ENCODE data around the gene KMT2C.
"Not testable (repeated sequence)": the region's sequence is repeated elsewhere in the genome, so short reads cannot be mapped to it uniquely, and the experiment has no call there.

KMT2C gene

DNA sequence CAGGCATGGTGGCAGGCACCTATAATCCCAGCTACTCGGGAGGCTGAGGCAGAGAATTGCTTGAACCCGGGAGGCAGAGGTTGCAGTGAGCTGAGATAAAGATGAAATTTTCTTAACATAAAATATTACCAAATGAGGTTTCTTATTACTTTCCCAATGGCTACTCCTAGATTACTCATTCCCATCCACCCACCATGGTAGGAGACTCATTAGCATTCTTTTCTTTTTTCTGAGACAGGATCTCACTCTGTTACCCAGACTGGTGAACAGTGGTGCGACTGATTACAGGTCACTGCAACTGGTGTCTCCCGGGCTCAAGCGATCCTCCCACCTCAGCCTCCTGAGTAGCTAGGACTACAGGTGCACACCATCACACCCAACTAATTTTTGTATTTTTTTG lies 82.5 kb downstream of the KMT2C start:
- DNase-seq, result not testable (repeated sequence)

DNA sequence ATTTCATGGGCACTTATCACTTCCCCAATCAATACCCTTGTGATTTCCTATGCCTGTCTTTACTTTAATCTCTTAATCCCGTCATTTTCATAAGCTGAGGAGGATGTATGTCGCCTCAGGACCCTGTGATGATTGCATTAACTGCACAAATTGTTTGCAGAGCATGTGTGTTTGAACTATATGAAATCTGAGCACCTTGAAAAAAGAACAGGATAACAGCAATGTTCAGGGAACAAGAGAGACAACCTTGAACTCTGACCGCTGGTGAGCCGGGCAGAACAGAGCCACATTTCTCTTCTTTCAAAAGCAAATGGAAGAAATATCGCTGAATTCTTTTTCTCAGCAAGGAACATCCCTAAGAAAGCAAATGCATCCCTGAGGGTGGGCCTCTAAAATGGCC lies 84.1 kb downstream of the KMT2C start:
- not testable (repeated sequence) for DNase-seq

GRCh38 chr7:152351168-152351567 lies 84.6 kb downstream of the KMT2C start:
- DNase-seq, result peak in 1 of 3 experiments; percentile 15

GRCh38 chr7:152347888-152348287 lies 87.9 kb downstream of the KMT2C start:
- DNase-seq, result no peak

DNA sequence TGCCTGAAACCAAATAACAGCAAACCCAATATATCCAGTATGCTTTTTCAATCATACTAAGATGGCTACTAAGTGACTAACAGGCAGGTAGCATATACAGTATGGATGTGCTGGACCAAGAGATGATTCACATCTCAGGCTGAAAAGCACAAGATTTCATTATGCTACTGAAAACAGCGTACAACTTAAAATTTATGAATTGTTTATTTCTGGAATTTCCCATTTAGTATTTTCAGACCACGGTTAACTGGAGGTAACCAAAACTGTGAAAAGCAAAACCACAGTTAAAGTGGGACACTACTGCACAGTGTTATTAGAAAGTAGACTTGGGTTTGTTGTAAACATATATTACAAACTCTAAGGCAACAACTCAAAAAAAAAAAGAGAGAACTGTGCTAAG lies 91.5 kb downstream of the KMT2C start:
- no peak for DNase-seq

DNA sequence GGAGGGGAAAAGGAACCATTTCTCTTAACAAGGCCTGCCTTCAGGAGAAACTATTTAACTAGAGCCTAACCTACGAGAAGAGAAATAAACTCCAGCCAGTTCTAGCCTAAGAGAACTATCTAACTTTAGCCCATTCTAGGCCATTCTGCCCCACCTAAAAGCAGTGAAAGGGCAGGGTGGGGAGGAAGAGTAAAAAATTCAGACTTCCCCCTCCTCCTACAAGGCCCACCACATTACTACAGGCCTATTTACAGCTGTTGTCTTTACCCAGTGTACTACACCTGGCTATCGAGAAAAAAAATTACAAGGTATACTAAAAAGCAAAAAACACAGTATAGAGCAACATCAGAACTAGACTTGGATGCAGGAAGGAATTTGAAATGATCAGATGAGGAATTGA lies 93.0 kb downstream of the KMT2C start:
- DNase-seq, result no peak

DNA sequence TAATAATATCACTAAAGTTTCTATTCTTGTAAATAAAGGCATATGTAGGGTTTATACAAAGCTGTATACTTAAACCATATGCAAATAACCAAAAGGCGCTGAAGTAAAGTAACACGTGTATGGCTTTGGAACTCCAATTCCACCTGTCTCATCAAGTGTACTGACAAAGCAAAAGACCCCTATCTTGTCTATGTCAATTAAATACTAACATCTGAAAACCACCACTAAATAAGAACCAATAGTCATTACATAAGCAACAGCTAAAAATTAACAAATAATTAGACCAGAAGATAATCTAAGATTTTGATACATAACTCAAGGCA lies 93.9 kb downstream of the KMT2C start:
- DNase-seq, result no peak

DNA sequence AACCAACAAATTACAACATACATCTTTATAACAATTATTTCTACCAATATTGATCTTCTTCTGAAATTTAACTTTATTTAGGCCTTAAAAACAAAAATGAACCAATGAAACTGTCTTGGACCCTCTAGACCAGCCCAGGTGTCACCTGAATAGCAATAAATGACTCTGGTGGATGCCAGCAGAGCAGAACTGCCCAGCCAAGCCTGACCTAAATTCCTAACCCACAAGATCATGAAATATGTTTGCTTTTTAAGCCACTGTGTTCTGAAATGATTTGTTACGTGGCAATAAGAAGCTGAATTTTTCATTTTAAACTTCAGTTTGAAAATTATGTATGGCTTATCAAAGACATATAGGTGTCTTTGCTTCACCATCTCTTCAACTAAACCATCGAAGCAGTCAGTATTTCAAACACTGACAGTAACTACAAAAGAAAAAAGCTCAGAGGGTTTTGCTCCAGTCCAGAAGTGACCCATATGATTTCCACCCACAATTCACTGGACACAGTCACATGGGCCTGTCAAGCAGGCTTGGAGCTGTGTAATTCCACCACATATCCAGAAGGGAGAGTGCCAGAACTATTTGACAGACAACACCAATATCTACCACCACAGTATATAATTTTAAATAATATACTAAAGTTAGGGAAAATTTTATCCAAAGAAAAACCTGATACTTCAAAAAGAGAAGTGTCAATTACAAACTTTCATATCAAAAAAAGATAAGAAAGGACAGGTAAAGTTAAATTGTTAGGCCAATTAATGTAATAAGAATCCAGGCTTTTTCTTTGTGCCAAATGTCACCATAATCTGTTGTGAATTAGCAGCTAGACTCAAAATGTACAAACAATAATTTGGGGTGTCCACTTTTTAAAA lies 94.5 kb downstream of the KMT2C start:
- DNase-seq, result peak; percentile 7 to 62 (median 20)

DNA sequence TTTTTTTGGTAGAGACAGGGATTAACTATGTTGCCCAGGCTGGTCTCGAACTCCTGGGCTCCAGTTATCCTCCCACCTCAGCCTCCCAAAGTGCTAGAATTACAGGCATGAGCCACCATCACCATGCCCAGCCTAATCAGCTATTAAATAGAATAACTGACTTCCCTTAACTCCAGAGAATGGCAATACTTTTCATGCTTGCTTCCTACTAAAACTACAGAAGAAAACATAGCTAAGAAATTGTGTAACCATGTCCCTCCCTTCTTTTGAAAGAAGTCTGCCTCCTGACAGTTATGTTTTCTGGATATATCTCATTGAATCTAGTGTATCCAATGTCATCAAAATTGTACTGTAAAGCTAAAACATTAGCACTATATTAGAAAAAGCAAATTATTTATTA lies 95.6 kb downstream of the KMT2C start:
- no peak for DNase-seq

DNA sequence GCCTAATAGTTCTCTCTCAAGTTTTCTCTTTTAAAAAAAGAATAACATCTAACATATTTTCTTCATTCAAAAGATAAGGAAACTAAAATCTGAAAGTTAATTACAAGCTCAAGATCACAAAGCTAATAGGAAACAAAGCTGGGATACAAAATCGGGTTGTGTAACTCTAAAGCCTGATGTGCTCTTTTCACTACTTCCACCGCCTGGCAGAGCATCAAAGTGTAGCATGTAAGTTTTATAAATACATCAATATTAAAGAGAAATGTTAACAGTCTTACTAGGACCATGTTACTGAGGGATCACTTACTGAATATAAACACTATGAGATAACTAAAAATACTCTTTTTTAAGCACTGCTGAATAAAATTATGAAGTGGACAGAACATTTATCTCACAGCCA lies 97.2 kb downstream of the KMT2C start:
- DNase-seq, result no peak

GRCh38 chr7:152336754-152337368 lies 98.9 kb downstream of the KMT2C start:
- DNase-seq, result peak; percentile 18 to 75 (median 30)

GRCh38 chr7:152335900-152336571 lies 99.8 kb downstream of the KMT2C start:
- DNase-seq, result no peak

DNA sequence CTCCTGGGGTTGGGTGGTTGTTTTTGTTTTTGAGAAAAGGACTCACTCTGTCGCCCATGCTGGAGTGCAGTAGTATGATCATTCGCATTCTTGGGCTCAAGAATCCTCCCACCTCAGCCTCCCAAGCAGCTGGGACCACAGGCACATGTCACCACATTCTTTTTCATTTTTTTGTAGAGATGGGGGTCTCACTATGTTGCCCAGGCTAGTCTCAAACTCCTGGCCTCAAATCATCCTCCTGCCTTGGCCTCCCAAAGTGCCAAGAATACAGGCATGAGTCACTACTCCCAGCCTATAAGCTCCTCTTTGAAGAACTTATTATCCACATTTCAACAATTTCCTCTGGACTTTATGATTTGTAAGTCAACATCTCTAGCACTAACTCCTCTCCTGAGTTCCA lies 102.7 kb downstream of the KMT2C start:
- DNase-seq, result no peak

DNA sequence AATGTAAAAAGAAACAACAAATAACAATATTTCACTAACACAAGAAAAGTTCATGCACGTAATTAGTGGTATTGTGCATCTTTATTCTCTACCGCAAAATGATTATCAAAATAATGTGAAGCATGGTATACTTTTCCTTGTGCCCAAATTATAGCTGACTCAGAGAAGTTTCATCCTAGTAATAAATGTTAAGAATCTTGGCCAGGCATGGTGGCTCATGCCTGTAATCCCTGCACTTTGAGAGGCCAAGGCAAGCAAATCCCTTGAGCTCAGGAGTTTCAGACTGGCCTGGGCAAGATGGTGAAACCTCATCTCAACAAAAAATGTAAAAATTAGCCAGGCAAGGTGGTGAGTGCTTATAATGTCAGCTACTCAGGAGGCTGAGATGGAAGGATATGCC lies 105.0 kb downstream of the KMT2C start:
- no peak for DNase-seq

- no peak for DNase-seq
Measured at GRCh38 chr7:152329469-152329868, 106.3 kb downstream of the KMT2C start.

DNA sequence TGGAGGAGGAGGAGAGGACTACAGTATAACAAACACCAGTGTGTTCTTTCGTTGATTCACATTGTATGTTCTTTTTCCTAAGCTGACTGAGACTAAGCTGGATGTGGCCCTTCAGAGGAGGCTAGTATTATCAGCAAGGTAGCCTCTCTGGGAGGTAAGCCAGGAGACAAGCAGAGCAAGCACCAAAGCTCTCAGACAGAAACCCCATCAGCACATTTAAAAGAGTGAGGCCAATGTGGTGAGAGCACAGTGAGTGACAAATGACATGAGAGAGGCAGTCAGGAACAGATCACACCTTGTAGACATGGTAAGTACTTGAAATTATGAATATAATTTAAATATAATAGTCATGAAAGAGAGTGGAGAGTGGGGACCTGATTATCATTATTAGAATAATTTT lies 107.6 kb downstream of the KMT2C start:
- no peak for DNase-seq

DNA sequence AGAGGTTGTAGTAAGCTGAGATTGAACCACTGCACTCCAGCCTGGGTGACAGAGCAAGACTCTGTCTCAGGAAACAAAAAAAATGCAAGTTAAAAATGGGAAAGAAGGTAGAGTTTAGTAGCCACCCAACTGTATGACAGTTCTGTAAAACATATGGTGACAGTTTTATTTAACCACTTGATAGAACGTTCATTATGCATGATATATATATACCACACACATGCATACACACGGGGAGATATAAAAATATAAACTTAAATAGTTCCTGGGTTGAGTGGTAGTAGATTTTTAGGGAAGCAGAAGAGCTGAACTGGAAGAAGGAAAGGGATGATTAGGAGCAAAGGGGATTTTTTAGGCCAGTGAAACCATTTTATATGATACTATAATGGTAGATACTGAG lies 120.0 kb downstream of the KMT2C start:
- no peak for DNase-seq

DNA sequence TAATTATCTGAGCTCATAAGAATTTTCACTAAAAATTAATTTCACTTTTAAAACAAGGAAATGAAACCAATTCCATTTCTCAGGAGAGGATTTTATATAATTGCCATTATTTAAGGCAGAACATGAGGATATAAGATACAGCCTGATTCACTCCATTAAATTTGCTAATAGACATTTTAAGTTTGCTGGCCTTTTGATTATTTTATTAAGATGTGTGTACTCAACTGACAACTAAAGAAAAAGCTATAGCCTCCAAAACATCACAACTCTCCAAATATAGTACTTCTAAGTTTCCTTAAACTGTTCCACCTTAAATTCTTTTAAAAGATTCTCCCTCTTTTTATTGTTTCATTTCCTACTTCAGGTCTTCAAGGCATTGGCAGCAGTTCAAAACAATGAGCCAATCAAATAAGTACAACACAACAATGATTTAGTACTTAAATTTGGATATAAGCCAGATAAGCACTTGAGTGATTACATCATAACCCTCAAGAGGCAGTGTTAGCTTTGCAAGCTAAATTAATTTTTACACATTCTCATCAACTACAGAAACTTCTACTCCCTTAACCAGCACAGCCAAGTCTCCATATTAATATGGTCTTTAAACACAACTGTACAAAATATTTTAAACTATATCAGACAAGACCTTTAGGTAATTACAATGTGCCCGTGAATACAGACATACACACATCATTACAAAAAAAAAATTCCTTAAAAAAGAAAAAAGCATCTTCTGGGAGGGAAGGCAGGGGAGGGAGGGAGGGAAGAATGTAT lies 121.8 kb downstream of the KMT2C start:
- peak; percentile 65 to 96 (median 80) for DNase-seq

DNA sequence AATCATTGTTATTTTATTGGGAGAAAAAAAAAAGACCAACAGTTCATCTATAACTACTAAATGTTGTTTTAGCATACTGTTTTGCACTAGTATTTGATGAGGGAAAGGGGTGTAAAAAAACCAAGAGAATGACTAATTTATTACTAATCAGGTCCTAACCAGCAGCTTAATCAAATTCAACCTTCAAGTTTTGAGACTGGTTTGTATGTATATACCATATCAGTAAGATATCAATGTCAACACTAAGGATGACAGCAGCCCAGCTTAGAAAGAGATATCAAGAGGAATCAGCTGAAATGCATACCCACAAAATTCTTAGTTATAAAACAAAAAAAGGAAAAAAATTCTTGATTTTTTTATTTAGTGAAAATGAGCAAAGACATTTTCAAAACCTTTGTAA lies 122.6 kb downstream of the KMT2C start:
- DNase-seq, result peak in 1 of 3 experiments; percentile 44

- DNase-seq, result no peak
Measured at GRCh38 chr7:152312316-152312715, 123.5 kb downstream of the KMT2C start.

- DNase-seq, result no peak
Measured at GRCh38 chr7:152307902-152308301, 127.9 kb downstream of the KMT2C start.

DNA sequence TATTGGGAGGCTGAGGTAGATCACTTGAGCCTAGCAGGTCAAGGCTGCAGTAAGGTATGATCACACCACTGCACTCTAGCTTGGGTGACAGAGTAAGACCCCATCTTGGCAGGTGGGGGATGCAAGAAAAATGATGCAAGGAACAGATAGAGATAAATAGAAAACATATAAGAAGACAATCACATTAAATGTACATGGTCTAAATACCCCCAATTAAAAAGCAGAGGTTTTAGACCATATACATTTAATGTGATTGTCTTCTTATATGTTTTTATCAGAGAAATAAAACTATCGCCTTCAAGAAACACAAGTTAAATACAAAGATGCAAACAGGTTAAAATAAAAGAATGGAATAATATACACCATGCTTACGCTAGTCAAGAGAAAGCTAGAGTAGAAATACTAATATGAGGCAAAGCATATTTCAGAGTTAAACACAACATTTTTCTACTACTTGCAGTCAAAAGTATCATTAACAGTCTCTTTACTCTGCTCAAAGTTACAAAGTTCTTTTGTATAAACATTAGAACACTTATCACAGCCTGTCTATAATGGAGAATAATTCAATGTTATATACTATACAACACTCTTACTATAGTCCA lies 136.2 kb downstream of the KMT2C start:
- DNase-seq, result not testable (repeated sequence)

DNA sequence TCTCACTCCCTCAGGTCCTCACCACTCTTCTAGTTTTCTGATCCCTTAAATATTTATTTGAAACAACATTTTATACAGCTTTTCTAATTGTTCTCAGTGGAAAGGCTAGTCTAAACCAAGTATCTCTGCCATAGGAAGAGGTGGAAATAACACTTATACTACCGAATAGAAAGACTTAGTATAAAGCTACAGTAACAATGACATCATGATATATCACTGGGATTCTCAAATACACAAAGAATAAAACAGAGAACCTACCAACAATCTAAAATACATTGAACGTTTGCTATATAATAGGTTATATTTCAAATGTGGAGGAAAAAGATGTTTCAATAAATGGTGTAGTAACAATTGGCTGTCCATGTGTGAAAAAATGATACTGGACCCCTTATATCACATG lies 142.9 kb downstream of the KMT2C start:
- DNase-seq, result no peak

Data from NCI-H1417 (cell line).